Measurements from ENCODE around the gene RIMS3.

- TF ChIP-seq FOXK2 (IDR thresholded peaks at IDR 0.05) (no peak), FOXM1 (IDR thresholded peaks at IDR 0.05; ENCODE audit: borderline replicate concordance) (no peak), BHLHE40 (IDR thresholded peaks at IDR 0.05; ENCODE audit: borderline replicate concordance) (no peak), LEF1 (IDR thresholded peaks at IDR 0.05; ENCODE audit: borderline replicate concordance) (no peak), SUZ12 (IDR thresholded peaks at IDR 0.05) (no peak), FOXA1 (IDR thresholded peaks at IDR 0.05) (no peak), SP1 (IDR thresholded peaks at IDR 0.05) (no peak)
Observed at GRCh38 chr1:40699787-40700186, 34.3 kb upstream of the RIMS3 start.

Measured in HEK293T (cell line).